ENCODE measurements around the gene KDM1B. TPM values are rescaled to one million over a fixed set of nuclear protein-coding genes. Genes with fewer than 3 reads are reported as not detected.
A peak's percentile ranks its signal among the peaks of the same experiment; 100 is the strongest.

The KDM1B gene
- total and polyA plus RNA-seq, 2 donors (not counting 1 experiment from before 2014, with no cell fraction given): 12.0 to 26.1 TPM

GRCh38 chr6:18216411-18216810 is 61.2 kb downstream of the KDM1B start:
- no peaks in the 10 kb centered on the region for H4K20me1 ChIP-seq (ENCODE audit: control insufficient read depth, extremely low read depth, insufficient read depth, low read length)
- no peak overlapping the region for H3K4me2 ChIP-seq (ENCODE audit: extremely low read depth, insufficient read depth, low read length)
- H3K9me3 ChIP-seq (ENCODE audit: control insufficient read depth, insufficient read depth, low read depth, low read length): no peaks in the 10 kb centered on the region
- H2AFZ ChIP-seq (ENCODE audit: low read length): no peak overlapping the region
- H3K9ac ChIP-seq (ENCODE audit: insufficient read depth, low read length): no peak overlapping the region
- no peak overlapping the region for H3K4me3 ChIP-seq (replicated peaks in 1 of 4; ENCODE audit: control extremely low read depth in 1 of 4, insufficient read depth in 1 of 4, low read depth in 3 of 4, low read length in 4 of 4)
- no peak overlapping the region for H3K27ac ChIP-seq (ENCODE audit: insufficient read depth, low read length)
- no peaks in the 10 kb centered on the region for H3K36me3 ChIP-seq (ENCODE audit: control insufficient read depth, insufficient read depth, low read length)
- H3K79me2 ChIP-seq (ENCODE audit: control insufficient read depth, insufficient read depth, low read length): no peaks in the 10 kb centered on the region
- DNase-seq (ENCODE audit: low read depth in 2 of 2): peak; percentile 8 to 95
- H3K4me1 ChIP-seq (ENCODE audit: control insufficient read depth, extremely low read depth, insufficient read depth, low read length): no peaks in the 10 kb centered on the region
- no peak for TF ChIP-seq EZH2 (IDR thresholded peaks at IDR 0.05; ENCODE audit: low read length, missing control alignments)
- TF ChIP-seq CTCF (conservative IDR thresholded peaks at IDR 0.05 in 1 of 2, IDR thresholded peaks at IDR 0.05 in 1 of 2; ENCODE audit: low read depth in 1 of 2, low read length in 2 of 2): no peak
- H3K27me3 ChIP-seq (ENCODE audit: control insufficient read depth, insufficient read depth, low read length): no peaks in the 10 kb centered on the region

- Histone ChIP-seq H3K27me3 (ENCODE audit: control insufficient read depth, insufficient read depth, low read length) (no peaks in the 10 kb centered on the region), H3K79me2 (ENCODE audit: control insufficient read depth, insufficient read depth, low read length) (no peaks in the 10 kb centered on the region), H3K4me2 (ENCODE audit: extremely low read depth, insufficient read depth, low read length) (no peak overlapping the region), H3K9ac (ENCODE audit: insufficient read depth, low read length) (no peak overlapping the region), H3K27ac (ENCODE audit: insufficient read depth, low read length) (no peak overlapping the region), H4K20me1 (ENCODE audit: control insufficient read depth, extremely low read depth, insufficient read depth, low read length) (no peaks in the 10 kb centered on the region), H3K4me3 (replicated peaks in 1 of 4; ENCODE audit: control extremely low read depth in 1 of 4, insufficient read depth in 1 of 4, low read depth in 3 of 4, low read length in 4 of 4) (no peak overlapping the region), H3K4me1 (ENCODE audit: control insufficient read depth, extremely low read depth, insufficient read depth, low read length) (no peaks in the 10 kb centered on the region), H3K9me3 (ENCODE audit: control insufficient read depth, insufficient read depth, low read depth, low read length) (no peaks in the 10 kb centered on the region), H3K36me3 (ENCODE audit: control insufficient read depth, insufficient read depth, low read length) (no peaks in the 10 kb centered on the region), H2AFZ (ENCODE audit: low read length) (no peak overlapping the region)
- DNase-seq (ENCODE audit: low read depth in 2 of 2): no peak
- no peak for TF ChIP-seq EZH2 (IDR thresholded peaks at IDR 0.05; ENCODE audit: low read length, missing control alignments)
- TF ChIP-seq CTCF (conservative IDR thresholded peaks at IDR 0.05 in 1 of 2, IDR thresholded peaks at IDR 0.05 in 1 of 2; ENCODE audit: low read depth in 1 of 2, low read length in 2 of 2): no peak
Measured at GRCh38 chr6:18218233-18218632, 63.0 kb downstream of the KDM1B start.

GRCh38 chr6:18219591-18219990 is 64.4 kb downstream of the KDM1B start:
- Histone ChIP-seq H3K36me3 (ENCODE audit: control insufficient read depth, insufficient read depth, low read length) (peaks cover 2% of the 10 kb centered on the region), H3K4me1 (ENCODE audit: control insufficient read depth, extremely low read depth, insufficient read depth, low read length) (no peaks in the 10 kb centered on the region), H3K4me2 (ENCODE audit: extremely low read depth, insufficient read depth, low read length) (no peak overlapping the region), H3K79me2 (ENCODE audit: control insufficient read depth, insufficient read depth, low read length) (no peaks in the 10 kb centered on the region), H2AFZ (ENCODE audit: low read length) (no peak overlapping the region), H3K9me3 (ENCODE audit: control insufficient read depth, insufficient read depth, low read depth, low read length) (no peaks in the 10 kb centered on the region), H4K20me1 (ENCODE audit: control insufficient read depth, extremely low read depth, insufficient read depth, low read length) (no peaks in the 10 kb centered on the region), H3K4me3 (replicated peaks in 1 of 4; ENCODE audit: control extremely low read depth in 1 of 4, insufficient read depth in 1 of 4, low read depth in 3 of 4, low read length in 4 of 4) (no peak overlapping the region), H3K27ac (ENCODE audit: insufficient read depth, low read length) (no peak overlapping the region), H3K9ac (ENCODE audit: insufficient read depth, low read length) (no peak overlapping the region), H3K27me3 (ENCODE audit: control insufficient read depth, insufficient read depth, low read length) (no peaks in the 10 kb centered on the region)
- TF ChIP-seq CTCF (conservative IDR thresholded peaks at IDR 0.05 in 1 of 2, IDR thresholded peaks at IDR 0.05 in 1 of 2; ENCODE audit: low read depth in 1 of 2, low read length in 2 of 2): no peak
- no peak for TF ChIP-seq EZH2 (IDR thresholded peaks at IDR 0.05; ENCODE audit: low read length, missing control alignments)
- DNase-seq (ENCODE audit: low read depth in 2 of 2): peak in 1 of 2 donors; percentile 45
